HG02623 (cell line): ENCODE measurements around the gene NEURL4.

Experiments used
- ATAC-seq: cut with Tn5 transposase; IDR thresholded peaks from one replicate; pipeline ENCODE4 v1.9.1; 2021; ENCODE audit warnings: moderate library complexity; ENCODE audit not compliant: unreplicated experiment

Gene NEURL4

DNA sequence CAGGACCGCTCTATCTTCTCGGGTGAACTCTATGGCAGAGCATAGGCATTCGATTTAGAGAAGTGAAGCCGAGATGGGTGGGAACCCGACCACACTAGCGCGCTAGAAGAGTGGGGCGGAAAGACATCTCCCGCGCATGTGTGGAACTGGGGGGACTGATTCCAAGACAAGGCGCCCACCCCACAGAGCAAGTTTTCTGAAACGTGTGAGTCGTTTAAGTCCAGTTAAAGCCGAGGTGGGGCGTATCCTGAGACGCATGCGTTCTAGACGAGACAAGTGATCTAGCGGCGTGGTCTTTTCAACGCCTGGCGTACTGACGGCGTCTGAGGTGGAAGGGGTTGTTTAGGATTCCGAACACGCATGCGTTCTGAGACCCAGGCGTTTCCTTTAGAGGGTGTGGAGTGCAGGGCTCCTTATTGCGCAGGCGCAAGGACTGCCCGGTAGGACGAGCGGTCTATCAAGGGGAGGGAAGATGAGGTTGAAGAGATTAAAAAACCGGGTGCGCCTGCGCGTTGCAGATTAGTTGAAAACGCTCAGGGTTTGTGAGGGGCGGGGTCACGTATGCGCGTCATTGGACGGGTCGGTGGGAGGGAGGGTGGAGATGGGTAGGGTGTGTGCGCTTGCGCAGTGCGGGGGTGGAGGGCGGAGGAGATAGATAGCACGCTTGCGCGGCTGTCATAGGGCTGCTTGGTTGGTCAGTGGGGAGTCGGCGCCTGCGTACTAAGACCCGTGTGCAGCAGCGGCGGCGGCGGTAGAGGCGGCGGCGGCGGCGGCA is 22.0 kb downstream of the NEURL4 start, which contains the start of gene EIF5A:
Gene EIF5A, plus strand, starts transcription at position 718 of the 775 bp plus-strand sequence. CDS start 2,008 bp downstream, outside the sequence.
- peak; percentile 69 for ATAC-seq

DNA sequence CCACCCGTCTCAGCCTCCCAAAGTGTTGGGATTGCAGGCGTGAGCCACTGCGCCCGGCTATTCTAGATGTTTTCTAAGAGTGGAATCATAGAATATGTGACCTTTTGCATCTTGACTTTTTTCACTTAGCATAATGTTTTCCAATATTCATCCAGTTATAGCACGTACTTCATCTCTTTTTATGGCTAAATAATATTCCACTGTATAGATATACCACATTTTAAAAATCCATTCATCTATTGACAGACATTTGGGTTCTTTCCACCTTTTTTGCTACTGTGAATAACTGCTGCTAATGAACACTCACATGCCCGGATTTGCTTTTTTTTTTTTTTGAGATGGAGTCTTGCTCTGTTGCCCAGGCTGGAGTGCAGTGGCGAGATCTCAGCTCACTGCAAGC is 25.0 kb downstream of the NEURL4 start:
- ATAC-seq = no peak

DNA sequence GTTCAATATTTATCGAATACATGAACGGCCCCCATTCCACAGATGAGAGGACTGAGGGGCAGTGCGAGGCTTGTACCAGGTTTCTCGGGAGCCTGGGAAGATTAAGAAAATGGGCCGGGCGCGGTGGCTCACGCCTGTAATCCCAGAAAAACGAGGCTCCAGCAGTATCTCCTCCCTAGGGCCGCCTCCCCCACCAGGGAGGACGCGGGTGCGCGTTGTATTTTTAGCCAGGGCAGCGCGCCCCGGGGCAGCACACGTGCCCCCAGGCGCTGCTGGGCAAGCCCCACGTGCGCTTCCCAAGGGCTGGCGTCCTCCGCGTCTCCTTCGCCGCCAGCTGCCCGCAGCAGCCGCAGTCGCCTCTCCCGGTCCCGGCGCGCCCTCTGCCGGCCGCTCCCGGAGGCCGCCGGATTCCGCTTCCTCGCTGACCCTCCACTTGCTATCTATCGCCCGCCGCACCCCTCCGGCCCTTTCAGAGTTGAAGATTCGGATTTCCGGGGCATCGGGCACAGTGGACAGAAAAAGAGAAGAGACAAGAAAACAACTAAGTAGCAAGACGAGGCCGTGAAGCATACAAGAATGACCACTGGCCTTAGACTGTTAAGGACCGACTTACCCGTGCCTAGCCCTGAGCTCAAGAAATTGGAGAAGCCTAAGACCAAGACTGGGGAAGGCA is 32.8 kb downstream of the NEURL4 start:
- no peak for ATAC-seq

DNA sequence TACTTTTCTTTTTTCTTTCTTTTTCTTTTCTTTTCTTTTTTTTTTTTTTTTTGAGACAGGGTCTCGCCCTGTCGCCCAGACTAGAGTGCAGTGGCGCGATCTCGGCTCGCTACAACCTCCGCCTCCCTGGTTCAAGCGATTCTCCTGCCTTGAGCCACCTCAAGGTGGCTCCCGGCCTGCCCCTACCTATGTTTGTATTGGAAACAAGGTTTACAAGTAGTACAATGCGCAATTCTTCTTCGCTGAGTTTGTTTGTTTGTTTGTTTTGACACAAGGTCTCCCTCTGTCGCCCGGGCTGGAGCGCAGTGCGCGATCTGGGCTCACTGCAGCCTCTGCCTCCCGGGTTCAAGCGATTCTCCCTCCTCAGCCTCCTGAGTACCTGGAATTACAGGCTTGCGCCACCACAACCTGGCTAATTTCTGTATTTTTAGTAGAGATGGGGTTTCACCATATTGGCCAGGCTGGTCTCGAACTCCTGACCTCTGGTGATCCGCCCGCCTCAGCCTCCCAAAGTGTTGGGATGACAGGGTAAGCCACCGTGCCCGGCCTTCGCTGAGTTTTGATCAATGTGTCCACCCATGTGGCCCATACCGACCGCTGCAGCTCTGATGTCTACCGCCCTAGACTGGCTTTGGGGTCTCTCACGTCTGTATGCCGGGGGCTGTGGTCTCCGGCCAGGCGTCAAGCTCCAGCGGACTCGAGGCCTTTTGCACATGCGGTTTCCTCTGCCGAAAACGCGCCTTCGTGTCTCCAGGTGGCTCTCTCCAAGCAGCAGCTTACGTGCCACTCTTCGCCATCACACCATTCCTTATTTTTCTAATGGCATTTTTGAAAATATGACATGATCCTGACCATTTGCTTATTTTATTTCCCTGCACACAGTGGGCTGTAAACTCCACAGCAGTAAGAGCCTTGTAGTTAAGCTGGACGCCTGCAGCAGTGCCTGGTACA is 33.6 kb downstream of the NEURL4 start:
- ATAC-seq = no peak

DNA sequence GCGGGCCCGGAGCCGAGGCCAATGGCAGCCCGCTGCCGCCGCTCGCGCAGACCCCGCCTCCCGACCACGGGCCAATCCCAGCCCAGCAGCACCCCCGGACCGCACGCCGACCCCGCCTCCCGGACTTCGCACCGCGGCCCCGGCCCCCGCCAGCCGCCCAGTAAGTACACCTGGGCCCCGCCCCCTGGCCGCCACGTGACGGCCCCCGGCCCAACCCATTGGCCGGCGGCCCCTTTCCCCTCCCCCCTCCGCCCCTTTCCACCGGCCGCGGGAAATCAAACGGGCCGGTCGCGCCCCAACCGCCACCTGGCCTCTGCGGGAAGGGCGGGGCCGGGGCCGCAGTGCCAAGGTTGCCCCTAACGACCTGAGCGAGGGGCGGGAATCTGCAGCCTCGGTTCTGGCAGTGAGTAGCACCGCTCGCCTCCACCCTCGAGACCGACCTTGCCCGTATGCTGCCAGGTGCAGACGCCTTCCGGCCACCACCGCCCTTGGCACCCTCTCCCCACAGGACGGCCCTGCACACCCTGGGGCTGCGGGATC is 34.5 kb downstream of the NEURL4 start, which contains the start of gene YBX2:
Gene YBX2, minus strand, starts transcription at position 26 of the 540 bp plus-strand sequence. CDS start 139 bp downstream, outside the sequence.
- ATAC-seq = no peak

DNA sequence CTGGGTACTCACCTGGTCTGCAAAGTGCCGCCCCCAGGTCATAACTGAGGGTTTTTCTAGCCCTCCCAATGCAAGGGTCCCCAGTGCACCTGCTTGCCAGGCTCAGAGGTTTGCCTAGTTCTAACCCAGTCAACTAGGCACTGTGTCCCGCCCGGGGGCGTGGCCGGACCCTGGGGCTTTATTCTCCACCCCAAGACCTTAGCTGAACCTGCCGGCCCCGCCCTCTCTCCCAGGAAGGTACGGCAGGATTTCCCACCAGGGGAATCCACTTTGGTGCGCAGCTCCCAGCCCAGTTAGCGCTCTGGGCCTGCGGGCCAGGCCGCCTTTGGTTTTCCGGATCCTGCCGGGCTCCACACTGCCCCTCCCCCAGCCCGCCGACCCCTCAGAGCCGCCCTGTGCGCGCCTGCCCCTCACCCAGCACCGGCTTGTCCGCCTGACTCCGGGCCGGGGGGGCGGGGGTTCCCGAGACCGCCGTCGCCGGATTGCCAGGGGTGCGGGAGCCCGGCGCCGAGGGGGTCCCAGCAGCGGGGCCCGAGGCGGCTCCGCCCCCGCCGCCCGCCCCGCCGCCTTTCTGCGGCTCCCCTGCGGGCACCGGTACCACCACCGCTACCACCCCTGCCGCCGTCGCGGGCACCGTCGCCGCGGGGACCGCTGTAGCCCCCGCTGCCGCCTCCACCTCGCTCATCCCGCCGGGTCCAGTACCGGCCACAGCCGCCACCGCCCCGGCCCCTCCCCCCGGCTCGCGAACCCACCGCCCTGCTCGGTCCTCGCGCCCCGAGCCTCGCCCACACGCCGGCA is 35.1 kb downstream of the NEURL4 start:
- no peak for ATAC-seq

DNA sequence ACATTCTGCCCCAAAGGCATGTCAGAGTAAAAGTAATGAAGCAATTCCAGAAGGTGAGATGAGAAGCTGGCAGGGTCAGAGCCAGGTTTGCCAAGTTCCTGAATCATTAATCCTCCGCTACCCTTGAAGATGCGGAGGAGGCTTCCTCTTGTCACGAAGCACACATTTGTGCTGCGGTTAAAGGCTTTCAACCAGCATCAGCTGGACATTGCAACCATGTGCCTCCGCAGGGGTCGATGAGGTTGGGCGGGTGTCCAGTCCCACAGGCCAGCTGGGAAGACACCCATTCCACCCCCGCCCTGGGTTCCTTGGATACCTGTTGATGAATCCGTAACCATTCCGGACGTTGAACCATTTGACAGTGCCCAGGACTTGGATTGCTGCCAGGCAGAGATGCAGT is 36.0 kb downstream of the NEURL4 start:
- ATAC-seq = no peak

DNA sequence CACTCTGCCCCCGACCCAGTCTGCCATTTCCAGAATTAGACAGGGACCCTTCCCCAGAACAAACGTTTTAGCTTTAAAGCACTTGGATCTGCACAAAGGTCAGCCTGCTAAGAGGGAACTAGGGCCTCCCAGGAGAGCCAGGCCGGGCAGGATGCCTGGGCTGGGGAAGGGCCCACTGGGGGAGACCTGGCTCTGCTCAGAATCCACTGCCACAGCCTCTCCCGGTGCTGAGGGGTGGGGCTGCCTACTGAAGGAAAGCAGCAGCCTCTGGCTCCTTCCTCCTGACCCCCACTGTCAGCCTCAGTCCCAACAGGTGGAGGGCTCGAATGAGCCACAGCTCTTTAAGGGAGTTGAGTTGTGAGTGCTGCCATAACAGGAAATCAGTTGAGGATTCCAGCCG is 36.4 kb downstream of the NEURL4 start:
- no peak for ATAC-seq

DNA sequence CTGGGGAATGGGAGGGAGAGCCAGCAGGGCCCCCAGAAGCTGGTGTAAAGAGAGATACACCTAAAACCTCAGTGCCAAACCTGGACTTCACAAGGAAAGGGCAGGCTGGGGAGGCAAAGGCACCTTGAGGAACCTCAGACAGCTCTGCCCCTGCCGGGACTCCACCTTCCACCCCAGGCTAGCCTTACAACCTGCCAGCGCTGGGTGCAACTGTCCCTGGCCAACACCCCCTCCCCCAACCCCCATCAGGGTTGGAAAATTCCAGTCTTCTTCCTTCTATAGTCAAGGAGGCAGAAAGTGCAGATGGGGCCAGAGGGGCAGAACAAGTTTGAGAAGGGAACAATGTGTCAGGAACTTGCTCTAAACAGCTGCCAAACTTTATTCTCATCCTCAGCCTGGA is 36.9 kb downstream of the NEURL4 start:
- no peak for ATAC-seq

DNA sequence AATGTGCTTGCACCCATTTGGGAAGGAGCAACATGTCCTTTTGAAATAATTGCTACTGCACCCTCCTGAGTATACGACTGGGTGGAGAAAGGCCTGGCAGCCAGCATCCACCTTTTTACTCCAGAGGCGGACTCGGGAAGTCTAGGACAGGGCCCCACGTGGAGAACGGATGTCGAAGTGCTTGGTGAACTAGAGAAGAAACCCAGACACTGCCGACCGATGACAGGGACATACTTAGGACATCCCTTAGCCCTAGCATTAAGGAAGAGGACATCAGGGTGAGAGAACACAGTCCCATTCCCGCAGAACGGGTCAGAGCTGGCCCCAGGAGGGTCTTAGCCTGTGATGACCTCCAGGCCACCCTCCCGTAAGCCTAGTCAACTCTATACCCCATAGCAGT is 38.5 kb downstream of the NEURL4 start:
- no peak for ATAC-seq

DNA sequence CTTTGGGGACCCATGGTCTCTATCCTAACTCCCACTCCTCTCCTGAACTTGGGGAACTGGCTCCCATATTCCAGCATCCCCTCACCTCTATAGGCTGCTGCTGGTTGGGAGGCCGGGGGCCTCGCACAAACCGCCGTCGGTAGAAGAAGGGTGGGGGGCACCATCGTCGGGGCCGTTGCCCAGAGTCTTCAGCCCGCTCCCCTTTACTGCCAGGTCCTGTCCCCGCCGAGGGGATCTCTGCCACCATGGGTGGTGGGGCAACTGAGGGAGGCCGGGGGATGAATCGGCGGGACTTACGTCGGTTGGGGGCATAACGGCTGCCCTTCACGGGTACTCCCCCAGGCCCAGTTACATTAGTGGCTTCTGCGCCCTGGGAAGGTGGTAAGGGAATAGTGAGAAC is 39.0 kb downstream of the NEURL4 start:
- no peak for ATAC-seq

DNA sequence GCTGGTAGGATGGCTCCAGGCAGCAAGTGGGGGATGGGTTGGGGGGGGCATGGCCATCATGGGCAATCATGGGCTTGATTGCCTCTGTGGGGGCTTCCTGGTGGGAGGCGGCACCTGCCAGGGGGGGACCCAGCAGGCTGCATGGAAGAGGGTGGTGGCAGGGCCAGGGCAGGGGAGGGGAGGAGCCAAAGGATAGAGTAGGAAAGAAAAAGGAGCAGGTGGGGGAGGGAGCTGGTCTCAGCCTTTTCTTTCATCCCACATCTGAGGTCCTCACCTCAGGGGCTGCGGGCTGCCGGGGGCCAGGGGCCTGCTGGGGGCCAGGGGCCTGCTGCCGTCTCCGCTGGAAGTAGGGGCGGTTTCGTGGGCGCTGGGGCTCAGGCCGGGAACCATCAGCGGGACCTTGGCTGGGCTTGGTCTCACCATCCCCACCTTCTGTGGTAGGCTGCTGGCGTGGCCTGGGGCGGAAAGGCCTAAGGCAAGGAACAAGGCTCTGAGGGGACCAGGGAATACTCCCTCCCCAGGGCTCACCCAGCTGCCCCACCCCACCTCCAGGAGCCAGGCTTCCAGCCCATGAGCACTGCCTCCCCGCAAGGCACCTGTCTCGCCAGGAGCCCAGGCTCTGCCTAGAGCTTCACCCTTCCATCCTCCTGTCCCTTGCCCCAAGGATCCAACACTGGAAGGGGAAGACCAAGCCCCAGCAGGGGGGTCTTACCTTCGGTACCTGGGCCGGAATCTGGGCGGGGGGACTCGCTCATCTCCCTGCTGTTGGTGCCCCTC is 39.7 kb downstream of the NEURL4 start:
- ATAC-seq = no peak

DNA sequence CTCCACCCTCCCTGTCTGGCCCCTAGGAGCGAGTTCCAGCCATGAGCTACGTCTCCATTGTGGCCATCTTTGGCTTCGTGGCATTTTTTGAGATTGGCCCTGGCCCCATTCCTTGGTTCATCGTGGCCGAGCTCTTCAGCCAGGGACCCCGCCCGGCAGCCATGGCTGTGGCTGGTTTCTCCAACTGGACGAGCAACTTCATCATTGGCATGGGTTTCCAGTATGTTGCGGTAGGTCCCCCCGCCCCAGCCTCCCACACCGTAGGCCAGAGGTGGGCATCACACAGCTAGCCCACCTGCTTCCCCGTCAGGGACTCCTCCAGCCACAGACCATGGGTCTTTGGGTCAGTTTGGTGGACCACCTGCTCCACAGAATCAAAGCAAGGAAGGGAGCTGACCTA is 43.5 kb downstream of the NEURL4 start:
- no peak for ATAC-seq

DNA sequence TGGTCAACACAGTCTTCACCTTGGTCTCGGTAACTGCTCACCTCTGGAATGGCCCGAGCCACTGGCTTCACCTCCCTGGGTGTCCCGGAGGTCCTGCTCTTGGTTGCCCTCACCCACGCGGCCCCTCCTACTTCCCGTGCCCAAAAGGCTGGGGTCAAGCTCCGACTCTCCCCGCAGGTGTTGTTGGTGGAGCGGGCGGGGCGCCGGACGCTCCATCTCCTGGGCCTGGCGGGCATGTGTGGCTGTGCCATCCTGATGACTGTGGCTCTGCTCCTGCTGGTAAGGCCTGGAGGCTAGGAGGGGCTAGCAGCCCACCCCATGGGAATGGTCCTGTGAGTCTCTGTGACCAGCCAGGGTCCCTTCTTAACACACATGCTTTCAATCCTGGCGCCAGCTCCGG is 44.2 kb downstream of the NEURL4 start:
- no peak for ATAC-seq

DNA sequence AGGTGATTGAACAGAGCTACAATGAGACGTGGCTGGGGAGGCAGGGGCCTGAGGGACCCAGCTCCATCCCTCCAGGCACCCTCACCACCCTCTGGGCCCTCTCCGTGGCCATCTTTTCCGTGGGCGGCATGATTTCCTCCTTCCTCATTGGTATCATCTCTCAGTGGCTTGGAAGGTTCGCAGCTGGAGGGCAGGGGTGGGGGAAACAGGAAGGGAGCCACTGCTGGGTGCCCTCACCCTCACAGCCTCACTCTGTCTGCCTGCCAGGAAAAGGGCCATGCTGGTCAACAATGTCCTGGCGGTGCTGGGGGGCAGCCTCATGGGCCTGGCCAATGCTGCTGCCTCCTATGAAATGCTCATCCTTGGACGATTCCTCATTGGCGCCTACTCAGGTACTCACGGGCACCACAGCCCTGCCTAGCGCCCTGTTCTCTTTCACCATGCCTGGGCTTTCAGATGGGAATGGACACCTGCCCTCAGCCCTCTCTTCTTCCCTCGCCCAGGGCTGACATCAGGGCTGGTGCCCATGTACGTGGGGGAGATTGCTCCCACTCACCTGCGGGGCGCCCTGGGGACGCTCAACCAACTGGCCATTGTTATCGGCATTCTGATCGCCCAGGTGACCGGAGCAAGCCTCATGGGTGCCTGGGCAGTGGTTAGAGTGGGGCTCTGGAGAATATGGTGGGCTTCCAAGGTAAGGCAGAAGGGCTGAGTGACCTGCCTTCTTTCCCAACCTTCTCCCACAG is 45.5 kb downstream of the NEURL4 start:
- no peak for ATAC-seq

DNA sequence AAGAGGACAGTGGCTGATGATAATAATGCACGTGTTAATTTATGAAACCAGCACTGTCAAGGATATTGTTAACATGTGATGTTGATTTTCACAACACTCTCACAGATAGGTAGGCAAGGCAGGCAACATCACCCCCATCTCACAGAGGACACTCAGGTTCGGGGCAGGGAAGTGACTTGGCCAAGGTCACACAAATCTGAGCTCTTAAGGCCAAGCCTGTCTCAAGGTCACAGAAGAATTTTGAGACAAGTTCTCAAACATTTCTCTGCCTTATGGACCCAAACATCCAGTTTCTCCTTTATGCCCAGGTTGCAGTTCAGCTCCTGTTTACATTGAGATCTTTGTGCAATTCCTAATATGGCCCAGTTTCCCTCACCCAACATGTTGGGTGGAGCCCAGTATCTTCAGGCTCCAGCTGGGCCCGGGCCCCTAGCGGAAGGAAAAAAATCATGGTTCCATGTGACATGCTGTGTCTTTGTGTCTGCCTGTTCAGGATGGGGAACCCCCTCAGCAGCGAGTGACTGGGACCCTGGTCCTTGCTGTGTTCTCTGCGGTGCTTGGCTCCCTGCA is 46.3 kb downstream of the NEURL4 start:
- no peak for ATAC-seq

DNA sequence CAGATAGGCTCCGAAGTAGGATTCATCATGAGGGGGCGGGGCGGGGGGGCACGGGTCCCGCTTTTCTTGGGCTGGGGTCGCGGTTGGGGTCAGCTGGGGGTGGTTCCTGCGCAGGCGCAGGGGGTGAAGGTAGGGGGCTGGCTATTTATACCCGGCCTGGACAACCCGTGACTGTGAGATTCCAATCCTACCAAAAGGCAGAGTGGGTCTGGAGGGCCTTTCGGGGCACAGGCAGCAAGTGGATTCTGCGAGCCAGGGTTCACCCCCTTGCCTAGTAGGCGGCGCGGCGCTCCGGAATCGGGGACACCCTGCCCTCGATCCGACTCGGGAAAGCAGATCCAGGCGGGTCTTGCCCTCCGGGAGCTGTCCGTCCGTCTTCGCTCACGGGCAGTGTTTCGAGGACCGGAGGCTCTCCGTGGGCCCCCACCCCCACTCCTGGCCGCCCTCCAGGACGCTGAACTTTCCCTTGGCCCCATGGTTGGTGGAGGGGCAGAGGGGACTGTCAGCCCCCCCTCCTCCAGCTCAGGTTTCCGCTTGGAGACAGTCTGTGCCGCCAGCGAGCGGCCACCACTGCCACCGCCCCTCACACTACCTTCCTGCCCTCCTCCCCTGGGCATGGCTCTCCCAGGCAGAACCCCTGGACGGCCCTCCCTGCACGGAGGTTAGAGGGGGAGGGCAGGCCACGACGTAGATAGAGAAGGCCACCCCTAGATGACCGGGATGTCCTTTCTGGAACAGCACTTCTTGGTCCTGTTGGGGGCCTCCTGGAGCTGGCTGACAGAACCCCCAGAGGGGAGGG is 47.0 kb downstream of the NEURL4 start:
- ATAC-seq = no peak
